ENCODE data around the gene NAGPA. TPM values are rescaled to one million over a fixed set of nuclear protein-coding genes. Genes with fewer than 3 reads are reported as not detected.

NAGPA gene
- total RNA-seq, 1 experiment from 2014 or later: 12.5 TPM

DNA sequence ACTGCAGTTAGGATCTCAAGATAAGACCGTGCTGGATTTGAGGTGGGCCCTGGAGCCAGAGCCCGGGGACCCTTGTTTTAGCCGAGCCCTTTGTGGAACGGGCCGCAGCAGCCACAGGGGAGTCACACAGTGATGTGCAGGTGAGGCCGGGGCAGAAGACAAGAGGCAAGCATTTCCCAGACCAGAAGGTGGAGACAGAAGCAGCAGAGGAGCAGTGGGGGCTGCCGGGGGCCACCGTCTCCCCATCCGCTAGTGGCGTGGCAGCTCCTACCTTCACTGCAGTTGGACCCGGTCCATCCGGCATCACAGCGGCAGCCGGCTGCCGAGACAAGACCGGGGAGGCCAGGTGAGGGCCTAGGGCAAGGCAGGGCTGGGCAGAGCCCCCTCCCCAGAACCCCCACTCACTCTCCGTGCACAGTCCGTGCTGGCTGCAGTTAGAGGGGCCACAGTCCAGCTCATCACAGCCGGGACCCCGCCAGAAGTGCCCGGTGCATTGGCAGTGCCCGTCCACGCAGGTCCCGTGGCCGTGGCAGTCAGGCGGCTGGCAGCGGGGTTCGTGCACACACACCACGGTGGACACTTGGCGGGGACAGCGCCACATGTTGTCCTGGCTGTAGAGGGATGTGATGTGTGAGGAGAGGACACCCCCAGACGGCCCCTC lies 6.0 kb downstream of the NAGPA start:
- Mint-ChIP-seq H3K4me1 (peaks cover under 1% of the 10 kb centered on the region; the same call in 1 of the 2 replicates), H3K4me3 (no peak overlapping the region), H3K27me3 (ENCODE audit: low read depth) (no peaks in the 10 kb centered on the region), H3K36me3 (no peaks in the 10 kb centered on the region), H3K9me3 (no peaks in the 10 kb centered on the region), H3K27ac (no peak overlapping the region)
- DNase-seq (ENCODE audit: low spot score) (no peak), ATAC-seq (no peak)
- POLR2A ChIA-PET: no interaction called here
- CTCF ChIA-PET: interaction anchor here (1.0 kb wide), 1 partner anchor 31 kb away, joined by 3 read pairs; no protein-coding TSS in a partner anchor
- TF ChIP-seq, protein P1, sequence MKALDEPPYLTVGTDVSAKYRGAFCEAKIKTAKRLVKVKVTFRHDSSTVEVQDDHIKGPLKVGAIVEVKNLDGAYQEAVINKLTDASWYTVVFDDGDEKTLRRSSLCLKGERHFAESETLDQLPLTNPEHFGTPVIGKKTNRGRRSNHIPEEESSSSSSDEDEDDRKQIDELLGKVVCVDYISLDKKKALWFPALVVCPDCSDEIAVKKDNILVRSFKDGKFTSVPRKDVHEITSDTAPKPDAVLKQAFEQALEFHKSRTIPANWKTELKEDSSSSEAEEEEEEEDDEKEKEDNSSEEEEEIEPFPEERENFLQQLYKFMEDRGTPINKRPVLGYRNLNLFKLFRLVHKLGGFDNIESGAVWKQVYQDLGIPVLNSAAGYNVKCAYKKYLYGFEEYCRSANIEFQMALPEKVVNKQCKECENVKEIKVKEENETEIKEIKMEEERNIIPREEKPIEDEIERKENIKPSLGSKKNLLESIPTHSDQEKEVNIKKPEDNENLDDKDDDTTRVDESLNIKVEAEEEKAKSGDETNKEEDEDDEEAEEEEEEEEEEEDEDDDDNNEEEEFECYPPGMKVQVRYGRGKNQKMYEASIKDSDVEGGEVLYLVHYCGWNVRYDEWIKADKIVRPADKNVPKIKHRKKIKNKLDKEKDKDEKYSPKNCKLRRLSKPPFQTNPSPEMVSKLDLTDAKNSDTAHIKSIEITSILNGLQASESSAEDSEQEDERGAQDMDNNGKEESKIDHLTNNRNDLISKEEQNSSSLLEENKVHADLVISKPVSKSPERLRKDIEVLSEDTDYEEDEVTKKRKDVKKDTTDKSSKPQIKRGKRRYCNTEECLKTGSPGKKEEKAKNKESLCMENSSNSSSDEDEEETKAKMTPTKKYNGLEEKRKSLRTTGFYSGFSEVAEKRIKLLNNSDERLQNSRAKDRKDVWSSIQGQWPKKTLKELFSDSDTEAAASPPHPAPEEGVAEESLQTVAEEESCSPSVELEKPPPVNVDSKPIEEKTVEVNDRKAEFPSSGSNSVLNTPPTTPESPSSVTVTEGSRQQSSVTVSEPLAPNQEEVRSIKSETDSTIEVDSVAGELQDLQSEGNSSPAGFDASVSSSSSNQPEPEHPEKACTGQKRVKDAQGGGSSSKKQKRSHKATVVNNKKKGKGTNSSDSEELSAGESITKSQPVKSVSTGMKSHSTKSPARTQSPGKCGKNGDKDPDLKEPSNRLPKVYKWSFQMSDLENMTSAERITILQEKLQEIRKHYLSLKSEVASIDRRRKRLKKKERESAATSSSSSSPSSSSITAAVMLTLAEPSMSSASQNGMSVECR (CRISPR knock-in tag; IDR thresholded peaks at IDR 0.05; ENCODE audit: borderline replicate concordance): no peak
- TF ChIP-seq, protein P2, sequence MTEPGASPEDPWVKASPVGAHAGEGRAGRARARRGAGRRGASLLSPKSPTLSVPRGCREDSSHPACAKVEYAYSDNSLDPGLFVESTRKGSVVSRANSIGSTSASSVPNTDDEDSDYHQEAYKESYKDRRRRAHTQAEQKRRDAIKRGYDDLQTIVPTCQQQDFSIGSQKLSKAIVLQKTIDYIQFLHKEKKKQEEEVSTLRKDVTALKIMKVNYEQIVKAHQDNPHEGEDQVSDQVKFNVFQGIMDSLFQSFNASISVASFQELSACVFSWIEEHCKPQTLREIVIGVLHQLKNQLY (CRISPR knock-in tag; IDR thresholded peaks at IDR 0.05): no peak
- TF ChIP-seq, protein P3, sequence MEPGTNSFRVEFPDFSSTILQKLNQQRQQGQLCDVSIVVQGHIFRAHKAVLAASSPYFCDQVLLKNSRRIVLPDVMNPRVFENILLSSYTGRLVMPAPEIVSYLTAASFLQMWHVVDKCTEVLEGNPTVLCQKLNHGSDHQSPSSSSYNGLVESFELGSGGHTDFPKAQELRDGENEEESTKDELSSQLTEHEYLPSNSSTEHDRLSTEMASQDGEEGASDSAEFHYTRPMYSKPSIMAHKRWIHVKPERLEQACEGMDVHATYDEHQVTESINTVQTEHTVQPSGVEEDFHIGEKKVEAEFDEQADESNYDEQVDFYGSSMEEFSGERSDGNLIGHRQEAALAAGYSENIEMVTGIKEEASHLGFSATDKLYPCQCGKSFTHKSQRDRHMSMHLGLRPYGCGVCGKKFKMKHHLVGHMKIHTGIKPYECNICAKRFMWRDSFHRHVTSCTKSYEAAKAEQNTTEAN (CRISPR knock-in tag; IDR thresholded peaks at IDR 0.05): no peak
- no peak for TF ChIP-seq FOXP1 (CRISPR knock-in tag; IDR thresholded peaks at IDR 0.05; ENCODE audit: borderline replicate concordance)
- no peak for TF ChIP-seq E2F4 (CRISPR knock-in tag; IDR thresholded peaks at IDR 0.05; ENCODE audit: borderline replicate concordance, low read depth)
- TF ChIP-seq SMAD4 (CRISPR knock-in tag; IDR thresholded peaks at IDR 0.05): no peak
- no peak for TF ChIP-seq RELA (CRISPR knock-in tag; IDR thresholded peaks at IDR 0.05; ENCODE audit: borderline replicate concordance)
- no peak for TF ChIP-seq ETV6 (CRISPR knock-in tag; IDR thresholded peaks at IDR 0.05)
- no peak for TF ChIP-seq ZNF219 (CRISPR knock-in tag; IDR thresholded peaks at IDR 0.05; ENCODE audit: borderline replicate concordance)
- TF ChIP-seq ZNF671 (CRISPR knock-in tag; IDR thresholded peaks at IDR 0.05): no peak
- TF ChIP-seq ATF2 (CRISPR knock-in tag; IDR thresholded peaks at IDR 0.05; ENCODE audit: borderline replicate concordance, low read depth): no peak
- TF ChIP-seq, protein P4, sequence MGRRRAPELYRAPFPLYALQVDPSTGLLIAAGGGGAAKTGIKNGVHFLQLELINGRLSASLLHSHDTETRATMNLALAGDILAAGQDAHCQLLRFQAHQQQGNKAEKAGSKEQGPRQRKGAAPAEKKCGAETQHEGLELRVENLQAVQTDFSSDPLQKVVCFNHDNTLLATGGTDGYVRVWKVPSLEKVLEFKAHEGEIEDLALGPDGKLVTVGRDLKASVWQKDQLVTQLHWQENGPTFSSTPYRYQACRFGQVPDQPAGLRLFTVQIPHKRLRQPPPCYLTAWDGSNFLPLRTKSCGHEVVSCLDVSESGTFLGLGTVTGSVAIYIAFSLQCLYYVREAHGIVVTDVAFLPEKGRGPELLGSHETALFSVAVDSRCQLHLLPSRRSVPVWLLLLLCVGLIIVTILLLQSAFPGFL (CRISPR knock-in tag; IDR thresholded peaks at IDR 0.05; ENCODE audit: borderline replicate concordance): no peak
- TF ChIP-seq ATF1 (CRISPR knock-in tag; IDR thresholded peaks at IDR 0.05): no peak
- TF ChIP-seq TEAD4 (CRISPR knock-in tag; IDR thresholded peaks at IDR 0.05): no peak
- TF ChIP-seq ZNF138 (CRISPR knock-in tag; conservative IDR thresholded peaks at IDR 0.05): no peak

Measured in WTC11 (cell line).